Endothelial cell of umbilical vein (primary cell): ENCODE results near the gene PRR18. TPM values are rescaled to one million over a fixed set of nuclear protein-coding genes. Genes with fewer than 3 reads are reported as not detected.

Experiments
- BruUV-seq: library from RNA; stranded (reverse); fragments of 400-500 nt; replicated peaks from 2 replicates; lab custom pipeline; 2021; lab: Mats Ljungman, UMichigan
- CTCF ChIA-PET: fragments of 300-600, 350-600 bp; sonication (Branson Sonifier 250); formaldehyde crosslinking; loops from one replicate; lab custom pipeline; 2021; ENCODE audit warnings: antibody characterized with exemption, inconsistent platforms; lab: Charles Lee
- POLR2A ChIA-PET: fragments of 300-600, 350-600 bp; sonication (Branson Sonifier 250); formaldehyde crosslinking; loops from one replicate; lab custom pipeline; 2021; ENCODE audit warnings: antibody characterized with exemption, inconsistent platforms; lab: Charles Lee
- DNase-seq: peaks from one replicate; pipeline ENCODE4 v3.0.0-alpha.2; 2011; ENCODE audit warnings: low read depth, low spot score
- FAIRE-seq: peaks from 2 replicates; lab custom pipeline; 2011; peaks lifted over from hg19 to GRCh38; lab: Jason Lieb, UNC
- H2AFZ ChIP-seq: 2 replicates; pipeline ENCODE4 v1.6.0; 2012; ENCODE audit warnings: low read depth, low read length, control low read depth, inconsistent platforms
- H3K27ac ChIP-seq: 2 replicates; pipeline ENCODE4 v1.5.1; 2011; ENCODE audit warnings: low read depth, mild to moderate bottlenecking, control low read depth, low read length, moderate library complexity; ENCODE audit not compliant: insufficient read depth
- H3K27me3 ChIP-seq, 2 experiments: 2 replicates each; pipeline versions ENCODE4 v1.6.0 to v1.6.1; 2011; ENCODE audit warnings: low read length in 2 of 2, mixed read lengths in 1 of 2; ENCODE audit not compliant: control insufficient read depth in 2 of 2, insufficient read depth in 2 of 2
- H3K36me3 ChIP-seq, 2 experiments: 2 replicates in 1 of 2; 3 replicates in 1 of 2; pipeline ENCODE4 v1.5.1; 2011; ENCODE audit warnings: low read length in 2 of 2, mild to moderate bottlenecking in 1 of 2, moderate library complexity in 1 of 2; ENCODE audit not compliant: control insufficient read depth in 2 of 2, insufficient read depth in 2 of 2; ENCODE audit errors: extremely low read depth in 1 of 2
- H3K4me1 ChIP-seq: 3 replicates; pipeline ENCODE4 v1.5.1; 2011; ENCODE audit warnings: mild to moderate bottlenecking, low read length; ENCODE audit not compliant: control insufficient read depth, insufficient read depth; ENCODE audit errors: extremely low read depth
- H3K4me2 ChIP-seq: 2 replicates; pipeline ENCODE4 v1.6.1; 2011; ENCODE audit warnings: low read length, control low read depth, mixed read lengths; ENCODE audit not compliant: insufficient read depth
- H3K4me3 ChIP-seq, 3 experiments: fragments of 200-600 bp in 1 of 3; sonication (generic), shearing (Covaris generic) in 1 of 3; replicated peaks in 1 of 3; 2 replicates each; pipeline ENCODE4 v1.5.1; 2011 to 2016; ENCODE audit warnings: control low read depth in 3 of 3, low read length in 3 of 3, mild to moderate bottlenecking in 2 of 3, inconsistent platforms in 1 of 3, low read depth in 1 of 3, moderate library complexity in 1 of 3; ENCODE audit not compliant: insufficient read depth in 1 of 3
- H3K79me2 ChIP-seq: 2 replicates; pipeline ENCODE4 v1.6.0; 2012; ENCODE audit warnings: low read length, inconsistent platforms; ENCODE audit not compliant: control insufficient read depth, insufficient read depth
- H3K9ac ChIP-seq: replicated peaks from 2 replicates; pipeline ENCODE3; 2011; ENCODE audit warnings: low read length, control low read depth; ENCODE audit not compliant: insufficient read depth; ENCODE audit errors: extremely low read depth
- H3K9me1 ChIP-seq: replicated peaks from 3 replicates; pipeline ENCODE4 v1.6.0; 2011; ENCODE audit warnings: mild to moderate bottlenecking, low read length; ENCODE audit not compliant: control insufficient read depth, insufficient read depth; ENCODE audit errors: extremely low read depth
- H3K9me3 ChIP-seq: replicated peaks from 2 replicates; pipeline ENCODE4 v1.5.1; 2012; ENCODE audit warnings: low read length, inconsistent platforms; ENCODE audit not compliant: control insufficient read depth, insufficient read depth
- H4K20me1 ChIP-seq: replicated peaks from 2 replicates; pipeline ENCODE3; 2011; ENCODE audit warnings: mild to moderate bottlenecking, low read length; ENCODE audit not compliant: control insufficient read depth, insufficient read depth; ENCODE audit errors: extremely low read depth
- EZH2 ChIP-seq: IDR thresholded peaks from 2 replicates; pipeline ENCODE4 v1.6.1; 2012; ENCODE audit warnings: borderline replicate concordance, low read depth, mild to moderate bottlenecking, moderate library complexity, low read length, inconsistent platforms; ENCODE audit not compliant: severe bottlenecking
- FOS ChIP-seq: IDR thresholded peaks from 2 replicates; pipeline ENCODE4 v1.6.1; 2011; ENCODE audit warnings: mild to moderate bottlenecking, low read length, moderate library complexity, borderline replicate concordance; ENCODE audit not compliant: insufficient read depth
- GATA2 ChIP-seq: IDR thresholded peaks from 2 replicates; pipeline ENCODE4 v1.7.0; 2011; ENCODE audit warnings: low read depth, mild to moderate bottlenecking, moderate library complexity, mixed read lengths, low read length; ENCODE audit not compliant: insufficient read length, insufficient read depth
- JUN ChIP-seq: IDR thresholded peaks from 2 replicates; pipeline ENCODE4 v1.6.1; 2011; ENCODE audit warnings: borderline replicate concordance, low read depth; ENCODE audit not compliant: insufficient read length, insufficient read depth
- MYC ChIP-seq: IDR thresholded peaks from one replicate; pipeline ENCODE4 v1.6.1; 2011; ENCODE audit warnings: mild to moderate bottlenecking, low read depth, low read length
- POLR2A ChIP-seq: IDR thresholded peaks from 2 replicates; pipeline ENCODE4 v1.6.1; 2012; ENCODE audit warnings: low read depth, mild to moderate bottlenecking, control low read depth, low read length
- POLR2AphosphoS5 ChIP-seq: IDR thresholded peaks from 2 replicates; pipeline ENCODE4 v1.6.1; 2012; ENCODE audit warnings: low read depth, mild to moderate bottlenecking, control low read depth, low read length, moderate library complexity; ENCODE audit not compliant: insufficient read depth
- dilution Hi-C: fragments of 300-500 bp; cut with MboI; formaldehyde crosslinking; loops from one replicate; pipeline ENCODE4 v1.15.0; 2019; ENCODE audit warnings: low sequenced_read_pairs; ENCODE audit not compliant: extremely low pct_ligation_motif_present
- intact Hi-C: fragments of 100-400 bp; cut with micrococcal nuclease; formaldehyde crosslinking; loops from one replicate; pipeline ENCODE4 v1.10.0; 2022
- polyA plus RNA-seq, 4 experiments: library from polyadenylated mRNA; depleted of rRNA in 3 of 4; stranded (reverse) in 3 of 4; unstranded in 1 of 4; fragments of >200 nt; gene quantifications; 2 replicates each; pipeline versions ENCODE4 v1.2.1 to v1.2.3, GENCODE V29; 2011 to 2012; ENCODE audit warnings: missing spikeins in 1 of 4
- total RNA-seq: library from RNA; stranded (reverse); gene quantifications from 2 replicates; pipeline ENCODE4 v1.2.3, GENCODE V29; 2021
- TF ChIP-seq, protein P1 (sequence below), 2 donors: IDR thresholded peaks; 1 replicate in 1 of 2; 2 replicates in 1 of 2; pipeline ENCODE4 v1.5.1; 2011; ENCODE audit warnings: low read length in 2 of 2, mild to moderate bottlenecking in 2 of 2, moderate library complexity in 2 of 2, control low read depth in 1 of 2, inconsistent platforms in 1 of 2, low read depth in 1 of 2; ENCODE audit not compliant: insufficient read depth in 1 of 2; ENCODE audit errors: extremely low read depth in 1 of 2
- TF ChIP-seq, protein P2 (sequence below): IDR thresholded peaks from 2 replicates; pipeline ENCODE4 v1.6.1; 2011; ENCODE audit not compliant: insufficient read depth, insufficient read length

Gene PRR18
- total and polyA plus RNA-seq, 2 donors (not counting 3 experiments of a cell fraction or from before 2014, with no cell fraction given) = not detected

DNA sequence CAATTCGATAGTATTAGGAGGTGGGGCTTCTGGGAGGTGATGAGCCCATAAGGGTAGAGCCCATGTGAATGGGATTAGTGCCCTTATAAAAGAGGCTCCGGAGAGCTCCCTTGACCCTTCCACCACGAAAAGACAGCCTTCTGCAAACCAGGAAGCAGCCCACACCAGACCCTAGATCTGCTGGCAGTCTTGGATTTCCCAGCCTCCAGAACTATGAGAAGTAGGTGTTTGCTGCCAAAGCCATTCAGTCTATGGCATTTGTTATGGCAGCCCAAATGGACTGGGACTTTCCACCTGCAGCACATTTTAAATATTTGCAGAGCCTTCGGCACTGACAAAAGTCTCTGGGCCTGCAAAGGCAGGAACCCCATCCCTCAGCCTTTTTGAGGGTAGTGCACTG lies 46.0 kb upstream of the PRR18 start:
- Histone ChIP-seq H3K4me3 (no peak overlapping the region), H3K9me3 (no peaks in the 10 kb centered on the region), H3K9me1 (no peaks in the 10 kb centered on the region), H4K20me1 (no peaks in the 10 kb centered on the region), H3K27ac (no peak overlapping the region), H3K4me2 (no peak overlapping the region), H3K79me2 (no peaks in the 10 kb centered on the region), H3K27me3 (peaks cover 21 to 41% of the 10 kb centered on the region in 2 experiments), H3K4me1 (no peaks in the 10 kb centered on the region), H3K9ac (no peak overlapping the region), H3K36me3 (no peaks in the 10 kb centered on the region), H2AFZ (no peak overlapping the region)
- CTCF ChIA-PET = no interaction called here
- FAIRE-seq = no peak
- TF ChIP-seq MYC (no peak), GATA2 (no peak), JUN (no peak), POLR2AphosphoS5 (no peak), POLR2A (no peak), FOS (no peak), EZH2 (no peak)
- TF ChIP-seq, protein P1, sequence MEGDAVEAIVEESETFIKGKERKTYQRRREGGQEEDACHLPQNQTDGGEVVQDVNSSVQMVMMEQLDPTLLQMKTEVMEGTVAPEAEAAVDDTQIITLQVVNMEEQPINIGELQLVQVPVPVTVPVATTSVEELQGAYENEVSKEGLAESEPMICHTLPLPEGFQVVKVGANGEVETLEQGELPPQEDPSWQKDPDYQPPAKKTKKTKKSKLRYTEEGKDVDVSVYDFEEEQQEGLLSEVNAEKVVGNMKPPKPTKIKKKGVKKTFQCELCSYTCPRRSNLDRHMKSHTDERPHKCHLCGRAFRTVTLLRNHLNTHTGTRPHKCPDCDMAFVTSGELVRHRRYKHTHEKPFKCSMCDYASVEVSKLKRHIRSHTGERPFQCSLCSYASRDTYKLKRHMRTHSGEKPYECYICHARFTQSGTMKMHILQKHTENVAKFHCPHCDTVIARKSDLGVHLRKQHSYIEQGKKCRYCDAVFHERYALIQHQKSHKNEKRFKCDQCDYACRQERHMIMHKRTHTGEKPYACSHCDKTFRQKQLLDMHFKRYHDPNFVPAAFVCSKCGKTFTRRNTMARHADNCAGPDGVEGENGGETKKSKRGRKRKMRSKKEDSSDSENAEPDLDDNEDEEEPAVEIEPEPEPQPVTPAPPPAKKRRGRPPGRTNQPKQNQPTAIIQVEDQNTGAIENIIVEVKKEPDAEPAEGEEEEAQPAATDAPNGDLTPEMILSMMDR (IDR thresholded peaks at IDR 0.05; ENCODE audit: extremely low read depth in 1 of 2, insufficient read depth in 1 of 2, low read depth in 1 of 2, low read length in 2 of 2) = no peak
- TF ChIP-seq, protein P2, sequence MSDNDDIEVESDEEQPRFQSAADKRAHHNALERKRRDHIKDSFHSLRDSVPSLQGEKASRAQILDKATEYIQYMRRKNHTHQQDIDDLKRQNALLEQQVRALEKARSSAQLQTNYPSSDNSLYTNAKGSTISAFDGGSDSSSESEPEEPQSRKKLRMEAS = no peak
- POLR2A ChIA-PET = no interaction called here
- intact Hi-C loops = no loop called here
- no peak for DNase-seq
- dilution Hi-C loops = no loop called here
- no TSS peak for BruUV-seq
